SH-SY5Y (cell line): ENCODE data around the gene FEV.

Experiments used
- GATA2 ChIP-seq: IDR thresholded peaks from 2 replicates; pipeline ENCODE4 v1.6.1; 2011; ENCODE audit warnings: mild to moderate bottlenecking, low read depth, low read length
- GATA3 ChIP-seq: IDR thresholded peaks from 2 replicates; pipeline ENCODE4 v1.6.1; 2011; ENCODE audit warnings: low read depth, mild to moderate bottlenecking, low read length, moderate library complexity

DNA sequence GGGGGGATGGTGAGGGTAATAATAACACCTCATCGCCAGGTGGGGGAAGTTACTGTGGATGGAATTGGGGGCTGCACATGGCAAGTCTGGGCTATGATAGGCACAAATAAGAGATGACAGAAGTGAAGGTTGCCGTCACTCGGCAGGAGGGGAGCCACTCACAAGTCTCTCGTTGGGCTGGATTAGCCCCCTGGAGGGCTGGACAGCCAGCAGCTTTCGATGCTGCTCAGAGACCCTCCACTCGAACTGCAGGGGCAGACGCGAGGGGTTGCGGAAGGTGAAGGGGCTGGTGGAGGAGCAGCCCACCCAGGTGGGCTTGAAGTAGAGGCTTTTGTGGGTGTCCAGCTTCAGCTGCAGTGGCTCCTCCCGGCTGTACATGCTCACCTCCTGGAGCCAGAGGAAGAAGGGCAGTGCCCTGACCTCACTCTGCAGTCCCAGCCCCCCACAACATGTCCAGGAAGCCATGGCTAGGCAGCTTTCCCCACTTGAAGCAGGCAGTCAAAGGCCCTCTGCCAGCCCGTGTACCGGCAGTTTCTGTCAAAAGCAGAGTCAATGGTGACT is 38.1 kb upstream of the FEV start:
- TF ChIP-seq GATA2 = no peak
- no peak for TF ChIP-seq GATA3
